Fibroblast of pulmonary artery (primary cell): ENCODE results near the gene TANGO2.

Experiments
- DNase-seq: peaks from one replicate; pipeline ENCODE4 v3.0.0-alpha.2; 2010; ENCODE audit warnings: low read depth
- H3K4me3 ChIP-seq: replicated peaks from 2 replicates; pipeline ENCODE4 v1.5.1; 2011; ENCODE audit warnings: low read depth, mild to moderate bottlenecking, control low read depth, low read length, moderate library complexity
- TF ChIP-seq, protein P1 (sequence below): IDR thresholded peaks from 2 replicates; pipeline ENCODE4 v1.5.1; 2011; ENCODE audit warnings: mild to moderate bottlenecking, control low read depth, low read length, inconsistent platforms; ENCODE audit errors: missing control alignments

The TANGO2 gene

DNA sequence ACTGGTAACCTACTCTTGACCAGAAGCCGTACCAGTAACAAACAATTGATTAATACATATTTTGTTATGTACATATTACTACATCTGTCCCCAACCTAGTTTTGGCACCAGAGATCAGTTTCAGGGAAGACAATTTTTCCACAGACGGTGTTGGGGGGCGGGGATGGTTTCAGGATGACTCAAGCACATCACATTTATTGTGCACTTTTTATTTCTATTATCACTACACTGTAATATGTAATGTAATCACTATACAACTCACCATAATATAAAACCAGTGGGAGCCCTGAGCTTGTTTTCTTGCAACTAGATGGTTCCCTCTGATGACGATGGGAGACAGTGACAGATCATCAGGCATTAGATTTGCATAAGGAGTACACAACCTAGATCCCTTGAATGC lies 74.6 kb downstream of the TANGO2 start:
- TF ChIP-seq, protein P1, sequence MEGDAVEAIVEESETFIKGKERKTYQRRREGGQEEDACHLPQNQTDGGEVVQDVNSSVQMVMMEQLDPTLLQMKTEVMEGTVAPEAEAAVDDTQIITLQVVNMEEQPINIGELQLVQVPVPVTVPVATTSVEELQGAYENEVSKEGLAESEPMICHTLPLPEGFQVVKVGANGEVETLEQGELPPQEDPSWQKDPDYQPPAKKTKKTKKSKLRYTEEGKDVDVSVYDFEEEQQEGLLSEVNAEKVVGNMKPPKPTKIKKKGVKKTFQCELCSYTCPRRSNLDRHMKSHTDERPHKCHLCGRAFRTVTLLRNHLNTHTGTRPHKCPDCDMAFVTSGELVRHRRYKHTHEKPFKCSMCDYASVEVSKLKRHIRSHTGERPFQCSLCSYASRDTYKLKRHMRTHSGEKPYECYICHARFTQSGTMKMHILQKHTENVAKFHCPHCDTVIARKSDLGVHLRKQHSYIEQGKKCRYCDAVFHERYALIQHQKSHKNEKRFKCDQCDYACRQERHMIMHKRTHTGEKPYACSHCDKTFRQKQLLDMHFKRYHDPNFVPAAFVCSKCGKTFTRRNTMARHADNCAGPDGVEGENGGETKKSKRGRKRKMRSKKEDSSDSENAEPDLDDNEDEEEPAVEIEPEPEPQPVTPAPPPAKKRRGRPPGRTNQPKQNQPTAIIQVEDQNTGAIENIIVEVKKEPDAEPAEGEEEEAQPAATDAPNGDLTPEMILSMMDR = no peak
- DNase-seq = no peak
- no peak overlapping the region for H3K4me3 ChIP-seq

DNA sequence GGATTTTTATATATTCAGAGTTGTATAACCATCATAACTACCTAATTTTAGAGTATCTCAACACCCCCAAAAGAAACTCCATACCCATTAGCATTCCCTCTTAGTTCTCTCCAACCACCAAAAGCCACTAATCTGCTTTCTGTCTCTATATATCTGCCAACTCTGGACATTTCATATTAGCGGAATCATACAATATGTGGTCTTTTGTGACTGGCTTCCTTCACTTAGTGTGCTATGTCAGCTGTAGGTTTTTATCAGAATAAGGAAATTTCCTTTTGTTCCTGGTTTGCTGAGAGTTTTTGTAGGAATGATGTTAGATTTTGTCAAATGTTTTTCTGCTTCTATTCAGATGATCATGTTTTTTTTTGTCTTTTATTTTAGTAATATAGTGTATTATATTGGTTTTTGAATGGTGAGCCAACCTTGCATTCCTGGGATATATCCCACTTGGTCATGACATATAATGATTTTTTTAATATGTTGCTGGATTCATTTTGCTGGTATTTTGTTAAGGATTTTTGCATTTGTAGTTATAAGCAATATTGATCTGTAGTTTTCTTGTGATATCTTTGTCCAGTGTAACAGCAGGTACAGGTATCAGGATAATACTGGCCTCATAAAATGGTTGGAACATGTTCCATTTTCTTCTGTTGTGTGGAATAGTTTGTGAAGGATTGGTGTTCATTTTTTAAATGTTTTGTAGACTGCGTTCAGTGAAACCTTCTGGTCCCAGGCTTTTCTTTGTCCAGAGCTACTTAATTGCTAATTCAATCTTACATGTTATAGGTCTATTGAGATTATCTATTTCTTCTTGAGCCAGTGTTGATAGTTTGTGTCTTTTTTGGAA lies 75.9 kb downstream of the TANGO2 start:
- TF ChIP-seq, protein P1 = no peak
- H3K4me3 ChIP-seq = no peak overlapping the region
- DNase-seq = no peak

GRCh38 chr22:20099099-20099711 lies 78.3 kb downstream of the TANGO2 start:
- no peak for DNase-seq
- no peak overlapping the region for H3K4me3 ChIP-seq
- TF ChIP-seq, protein P1 = no peak

DNA sequence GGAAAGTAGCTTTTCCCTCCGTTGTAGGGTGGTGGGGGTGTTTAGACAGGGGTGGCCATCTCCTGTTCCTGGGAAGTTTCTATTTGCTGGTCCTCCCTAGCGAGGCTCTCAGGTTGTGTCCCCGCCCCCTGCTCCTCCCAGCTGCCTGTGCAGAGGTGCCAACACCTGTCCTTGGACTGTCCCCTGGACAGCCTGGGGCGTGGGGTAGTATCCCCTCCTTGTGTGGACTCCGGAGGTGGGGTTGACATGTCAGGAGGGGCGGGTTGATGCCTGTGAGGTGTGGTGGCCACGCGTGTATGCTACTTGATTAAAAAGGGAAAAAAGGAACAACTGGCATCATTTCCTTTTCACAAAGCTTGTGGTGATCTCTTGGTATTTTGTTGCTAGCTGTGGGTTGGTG lies 80.7 kb downstream of the TANGO2 start:
- TF ChIP-seq, protein P1 = no peak
- H3K4me3 ChIP-seq = no peak overlapping the region
- DNase-seq = no peak

DNA sequence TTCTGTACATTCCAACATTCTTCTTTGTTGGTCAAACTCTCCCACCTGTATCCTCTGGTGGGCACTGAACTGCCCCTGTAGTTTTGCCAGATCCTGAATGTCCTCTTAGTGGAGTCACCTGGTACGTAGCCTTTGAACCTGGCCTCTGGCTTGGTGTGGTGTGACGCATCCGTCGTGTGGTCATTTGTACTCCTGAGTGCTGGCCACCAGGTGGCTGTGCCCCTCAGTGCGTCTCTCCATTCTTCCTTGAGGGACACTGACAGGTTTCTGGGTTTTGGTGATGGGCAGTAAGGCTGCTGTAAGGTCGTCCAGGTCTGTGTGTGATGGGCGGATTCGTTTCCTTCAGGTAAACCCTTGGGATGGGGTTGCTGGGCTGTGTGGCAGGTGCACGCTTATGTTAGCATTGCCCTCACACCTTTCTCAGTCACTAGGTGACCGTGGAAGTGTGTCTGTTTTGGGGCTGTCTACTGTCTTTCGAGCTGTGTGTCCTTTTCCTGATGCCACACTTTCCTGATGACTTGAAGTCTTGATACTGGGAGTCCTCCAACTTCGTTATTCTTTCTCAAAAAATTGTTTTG lies 81.4 kb downstream of the TANGO2 start:
- no peak for DNase-seq
- no peak overlapping the region for H3K4me3 ChIP-seq
- TF ChIP-seq, protein P1 = no peak

DNA sequence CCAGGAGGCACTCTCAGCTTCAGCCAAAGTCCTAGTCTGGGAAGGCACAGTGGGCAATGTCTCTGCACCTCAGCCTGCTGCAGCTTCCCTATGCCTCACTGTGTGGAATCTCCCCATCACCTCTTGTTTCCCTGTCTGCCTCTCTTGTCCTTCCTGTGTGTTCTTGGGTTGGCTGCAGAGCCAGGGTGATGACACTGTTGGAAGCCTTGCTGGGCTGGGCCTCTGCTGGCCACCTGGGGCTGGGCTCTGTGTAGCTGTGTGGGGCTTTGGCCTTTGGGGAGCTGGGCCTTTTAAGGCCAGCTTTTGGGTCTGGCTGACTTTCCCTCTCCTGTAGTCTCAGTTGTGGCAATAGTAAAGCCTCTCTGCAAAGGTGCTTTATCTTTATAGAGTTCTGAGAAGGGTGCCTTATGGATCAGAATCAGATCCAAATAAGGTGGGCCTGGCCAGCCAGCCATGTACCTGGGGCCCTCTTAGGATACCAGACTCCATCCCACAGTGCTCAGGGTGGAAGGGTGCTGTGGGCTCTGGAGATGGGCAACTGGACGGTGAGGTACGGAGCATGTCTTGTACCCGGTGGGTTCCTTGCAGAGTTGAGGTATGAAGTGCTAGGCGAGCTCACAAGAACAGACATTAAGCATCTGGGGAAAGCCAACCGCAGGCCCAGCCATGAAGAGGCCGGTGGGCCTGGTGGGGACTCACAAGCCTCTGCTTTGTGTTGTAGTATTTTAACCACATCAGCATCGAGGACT lies 84.7 kb downstream of the TANGO2 start:
- TF ChIP-seq, protein P1 = no peak
- H3K4me3 ChIP-seq = no peak overlapping the region

More for the DNA sequence above, 84.7 kb downstream of the TANGO2 start:
- DNase-seq = no peak
